Fibroblast of skin of back (primary cell): ENCODE measurements around the gene PHF12.

ENCODE experiments used
- DNase-seq: peaks from one replicate; pipeline ENCODE4 v3.0.0-alpha.2; 2013

Gene PHF12

GRCh38 chr17:28856028-28856574 lies 95.2 kb downstream of the PHF12 start:
- no peak for DNase-seq

- no peak for DNase-seq
These were observed 96.0 kb downstream of the PHF12 start for GRCh38 chr17:28855336-28855679.
